ENCODE measurements around the gene CYP1A1. TPM values are rescaled to one million over a fixed set of nuclear protein-coding genes. Genes with fewer than 3 reads are reported as not detected.

The CYP1A1 gene
- total and polyA plus RNA-seq, 2 of the 13 experiments (the other 11 are each of a cell fraction or from before 2014, with no cell fraction given) = 7.9 to 8.0 TPM

DNA sequence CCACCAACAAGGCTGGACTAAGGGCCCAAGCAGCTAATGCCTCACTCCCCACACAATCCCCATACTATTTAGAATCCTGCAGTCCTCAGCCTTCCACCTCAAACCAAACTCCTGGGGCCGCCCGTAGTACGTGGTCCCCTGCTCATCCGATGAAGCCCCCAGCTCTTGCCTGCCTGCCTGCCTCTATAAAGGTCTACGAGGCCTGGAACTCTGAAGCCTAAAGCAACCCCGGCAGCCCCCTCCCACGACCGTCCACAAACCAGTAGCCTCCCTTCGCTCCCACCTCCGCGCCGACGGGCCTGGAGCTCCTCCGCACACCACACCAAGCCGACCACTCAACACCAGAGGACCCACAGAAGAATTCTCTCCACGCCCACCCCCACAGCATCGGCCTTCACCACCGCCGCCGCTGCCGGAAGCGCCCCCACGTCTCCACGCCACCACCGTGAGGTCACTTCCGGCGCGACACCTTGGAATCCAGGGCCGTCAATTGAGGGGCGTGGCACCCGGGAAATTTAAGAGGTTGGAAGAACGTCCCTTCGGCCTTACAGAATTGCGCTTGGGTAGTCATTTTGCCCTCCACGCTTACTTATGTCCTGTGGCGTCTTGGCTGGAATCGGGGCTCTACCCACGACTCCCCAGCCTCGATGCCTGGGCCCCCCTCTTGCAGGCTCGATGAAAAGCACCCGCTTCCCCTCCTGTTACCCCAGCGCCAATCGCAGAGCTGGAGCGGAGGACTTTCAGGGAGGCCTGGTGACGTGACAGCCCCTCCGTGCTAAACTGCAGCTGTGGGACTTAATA is 29.5 kb downstream of the CYP1A1 start, which contains the start of gene EDC3 (continued):
- TF ChIP-seq, protein P1, sequence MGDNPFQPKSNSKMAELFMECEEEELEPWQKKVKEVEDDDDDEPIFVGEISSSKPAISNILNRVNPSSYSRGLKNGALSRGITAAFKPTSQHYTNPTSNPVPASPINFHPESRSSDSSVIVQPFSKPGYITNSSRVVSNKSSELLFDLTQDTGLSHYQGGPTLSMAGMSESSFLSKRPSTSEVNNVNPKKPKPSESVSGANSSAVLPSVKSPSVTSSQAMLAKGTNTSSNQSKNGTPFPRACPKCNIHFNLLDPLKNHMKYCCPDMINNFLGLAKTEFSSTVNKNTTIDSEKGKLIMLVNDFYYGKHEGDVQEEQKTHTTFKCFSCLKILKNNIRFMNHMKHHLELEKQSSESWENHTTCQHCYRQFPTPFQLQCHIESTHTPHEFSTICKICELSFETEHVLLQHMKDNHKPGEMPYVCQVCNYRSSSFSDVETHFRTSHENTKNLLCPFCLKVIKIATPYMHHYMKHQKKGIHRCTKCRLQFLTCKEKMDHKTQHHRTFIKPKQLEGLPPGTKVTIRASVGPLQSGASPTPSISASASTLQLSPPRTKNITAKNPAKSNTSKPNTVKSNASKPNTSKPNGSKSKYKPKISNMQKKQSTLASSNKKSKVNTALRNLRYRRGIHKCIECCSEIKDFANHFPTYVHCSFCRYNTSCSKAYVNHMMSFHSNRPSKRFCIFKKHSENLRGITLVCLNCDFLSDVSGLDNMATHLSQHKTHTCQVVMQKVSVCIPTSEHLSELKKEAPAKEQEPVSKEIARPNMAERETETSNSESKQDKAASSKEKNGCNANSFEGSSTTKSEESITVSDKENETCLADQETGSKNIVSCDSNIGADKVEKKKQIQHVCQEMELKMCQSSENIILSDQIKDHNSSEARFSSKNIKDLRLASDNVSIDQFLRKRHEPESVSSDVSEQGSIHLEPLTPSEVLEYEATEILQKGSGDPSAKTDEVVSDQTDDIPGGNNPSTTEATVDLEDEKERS (CRISPR knock-in tag; IDR thresholded peaks at IDR 0.05) = no peak
- TF ChIP-seq TSC22D2 (CRISPR knock-in tag; IDR thresholded peaks at IDR 0.05; ENCODE audit: borderline replicate concordance) (no peak; the same call in 1 of the 2 replicates), ZNF207 (IDR thresholded peaks at IDR 0.05; ENCODE audit: borderline replicate concordance) (no peak), ZFP41 (CRISPR knock-in tag; IDR thresholded peaks at IDR 0.05; ENCODE audit: borderline replicate concordance) (no peak), NR2F6 (IDR thresholded peaks at IDR 0.05) (no peak), NR2F6 (CRISPR knock-in tag; IDR thresholded peaks at IDR 0.05) (0 out of 2 replicates have a peak, but pooled peaks have one; percentile 27), ZFAT (CRISPR knock-in tag; conservative IDR thresholded peaks at IDR 0.05) (no peak), ZNF431 (CRISPR knock-in tag; IDR thresholded peaks at IDR 0.05; ENCODE audit: borderline replicate concordance, low read depth) (no peak), RBM39 (IDR thresholded peaks at IDR 0.05; ENCODE audit: low read depth, low read length, poor library complexity, severe bottlenecking) (peak; percentile 58), ZNF33B (CRISPR knock-in tag; IDR thresholded peaks at IDR 0.05) (0 out of 2 replicates have a peak, but pooled peaks have one; percentile 69), RCOR2 (CRISPR knock-in tag; IDR thresholded peaks at IDR 0.05) (0 out of 2 replicates have a peak, but pooled peaks have one; percentile 17), KLF15 (CRISPR knock-in tag; IDR thresholded peaks at IDR 0.05; ENCODE audit: borderline replicate concordance) (peak; percentile 30; the same call in 1 of the 2 replicates), FLYWCH1 (CRISPR knock-in tag; IDR thresholded peaks at IDR 0.05) (0 out of 2 replicates have a peak, but pooled peaks have one; percentile 88), FOXK1 (CRISPR knock-in tag; IDR thresholded peaks at IDR 0.05; ENCODE audit: borderline replicate concordance, low read depth) (peak; percentile 80; the same call in 1 of the 2 replicates)
- TF ChIP-seq, protein P2, sequence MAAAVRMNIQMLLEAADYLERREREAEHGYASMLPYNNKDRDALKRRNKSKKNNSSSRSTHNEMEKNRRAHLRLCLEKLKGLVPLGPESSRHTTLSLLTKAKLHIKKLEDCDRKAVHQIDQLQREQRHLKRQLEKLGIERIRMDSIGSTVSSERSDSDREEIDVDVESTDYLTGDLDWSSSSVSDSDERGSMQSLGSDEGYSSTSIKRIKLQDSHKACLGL (CRISPR knock-in tag; IDR thresholded peaks at IDR 0.05) = peak; percentile 41; the same call in 1 of the 2 replicates
- TF ChIP-seq, protein P3, sequence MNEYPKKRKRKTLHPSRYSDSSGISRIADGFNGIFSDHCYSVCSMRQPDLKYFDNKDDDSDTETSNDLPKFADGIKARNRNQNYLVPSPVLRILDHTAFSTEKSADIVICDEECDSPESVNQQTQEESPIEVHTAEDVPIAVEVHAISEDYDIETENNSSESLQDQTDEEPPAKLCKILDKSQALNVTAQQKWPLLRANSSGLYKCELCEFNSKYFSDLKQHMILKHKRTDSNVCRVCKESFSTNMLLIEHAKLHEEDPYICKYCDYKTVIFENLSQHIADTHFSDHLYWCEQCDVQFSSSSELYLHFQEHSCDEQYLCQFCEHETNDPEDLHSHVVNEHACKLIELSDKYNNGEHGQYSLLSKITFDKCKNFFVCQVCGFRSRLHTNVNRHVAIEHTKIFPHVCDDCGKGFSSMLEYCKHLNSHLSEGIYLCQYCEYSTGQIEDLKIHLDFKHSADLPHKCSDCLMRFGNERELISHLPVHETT (CRISPR knock-in tag; conservative IDR thresholded peaks at IDR 0.05) = peak; percentile 55; the same call in 1 of the 2 replicates
- TF ChIP-seq, protein P4, sequence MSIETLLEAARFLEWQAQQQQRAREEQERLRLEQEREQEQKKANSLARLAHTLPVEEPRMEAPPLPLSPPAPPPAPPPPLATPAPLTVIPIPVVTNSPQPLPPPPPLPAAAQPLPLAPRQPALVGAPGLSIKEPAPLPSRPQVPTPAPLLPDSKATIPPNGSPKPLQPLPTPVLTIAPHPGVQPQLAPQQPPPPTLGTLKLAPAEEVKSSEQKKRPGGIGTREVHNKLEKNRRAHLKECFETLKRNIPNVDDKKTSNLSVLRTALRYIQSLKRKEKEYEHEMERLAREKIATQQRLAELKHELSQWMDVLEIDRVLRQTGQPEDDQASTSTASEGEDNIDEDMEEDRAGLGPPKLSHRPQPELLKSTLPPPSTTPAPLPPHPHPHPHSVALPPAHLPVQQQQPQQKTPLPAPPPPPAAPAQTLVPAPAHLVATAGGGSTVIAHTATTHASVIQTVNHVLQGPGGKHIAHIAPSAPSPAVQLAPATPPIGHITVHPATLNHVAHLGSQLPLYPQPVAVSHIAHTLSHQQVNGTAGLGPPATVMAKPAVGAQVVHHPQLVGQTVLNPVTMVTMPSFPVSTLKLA (IDR thresholded peaks at IDR 0.05) = peak; percentile 50
- TF ChIP-seq, protein P5, sequence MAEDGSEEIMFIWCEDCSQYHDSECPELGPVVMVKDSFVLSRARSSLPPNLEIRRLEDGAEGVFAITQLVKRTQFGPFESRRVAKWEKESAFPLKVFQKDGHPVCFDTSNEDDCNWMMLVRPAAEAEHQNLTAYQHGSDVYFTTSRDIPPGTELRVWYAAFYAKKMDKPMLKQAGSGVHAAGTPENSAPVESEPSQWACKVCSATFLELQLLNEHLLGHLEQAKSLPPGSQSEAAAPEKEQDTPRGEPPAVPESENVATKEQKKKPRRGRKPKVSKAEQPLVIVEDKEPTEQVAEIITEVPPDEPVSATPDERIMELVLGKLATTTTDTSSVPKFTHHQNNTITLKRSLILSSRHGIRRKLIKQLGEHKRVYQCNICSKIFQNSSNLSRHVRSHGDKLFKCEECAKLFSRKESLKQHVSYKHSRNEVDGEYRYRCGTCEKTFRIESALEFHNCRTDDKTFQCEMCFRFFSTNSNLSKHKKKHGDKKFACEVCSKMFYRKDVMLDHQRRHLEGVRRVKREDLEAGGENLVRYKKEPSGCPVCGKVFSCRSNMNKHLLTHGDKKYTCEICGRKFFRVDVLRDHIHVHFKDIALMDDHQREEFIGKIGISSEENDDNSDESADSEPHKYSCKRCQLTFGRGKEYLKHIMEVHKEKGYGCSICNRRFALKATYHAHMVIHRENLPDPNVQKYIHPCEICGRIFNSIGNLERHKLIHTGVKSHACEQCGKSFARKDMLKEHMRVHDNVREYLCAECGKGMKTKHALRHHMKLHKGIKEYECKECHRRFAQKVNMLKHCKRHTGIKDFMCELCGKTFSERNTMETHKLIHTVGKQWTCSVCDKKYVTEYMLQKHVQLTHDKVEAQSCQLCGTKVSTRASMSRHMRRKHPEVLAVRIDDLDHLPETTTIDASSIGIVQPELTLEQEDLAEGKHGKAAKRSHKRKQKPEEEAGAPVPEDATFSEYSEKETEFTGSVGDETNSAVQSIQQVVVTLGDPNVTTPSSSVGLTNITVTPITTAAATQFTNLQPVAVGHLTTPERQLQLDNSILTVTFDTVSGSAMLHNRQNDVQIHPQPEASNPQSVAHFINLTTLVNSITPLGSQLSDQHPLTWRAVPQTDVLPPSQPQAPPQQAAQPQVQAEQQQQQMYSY (CRISPR knock-in tag; IDR thresholded peaks at IDR 0.05) = 0 out of 2 replicates have a peak, but pooled peaks have one; percentile 34
